Sigmoid colon (tissue), 7 donors: ENCODE data around the gene GPATCH2. TPM values are rescaled to one million over a fixed set of nuclear protein-coding genes. Genes with fewer than 3 reads are reported as not detected.

Experiments
- DNase-seq: peaks from one replicate; pipeline ENCODE4 v3.0.0-alpha.2; 2019
- H3K27ac ChIP-seq, 4 donors: fragments of 200-600 bp; sonication (generic); one replicate each; pipeline ENCODE4 v1.5.1; 2016 to 2019; ENCODE audit warnings: mild to moderate bottlenecking in 1 of 4
- H3K27me3 ChIP-seq, 3 donors: fragments of 200-600 bp; sonication (generic); one replicate each; pipeline ENCODE4 v1.5.1; 2019; ENCODE audit warnings: mild to moderate bottlenecking in 1 of 3
- H3K36me3 ChIP-seq, 4 donors: fragments of 200-600 bp; sonication (generic); one replicate each; pipeline ENCODE4 v1.5.1; 2016 to 2019
- H3K4me1 ChIP-seq, 4 donors: fragments of 200-600 bp; sonication (generic); one replicate each; pipeline ENCODE4 v1.5.1; 2017 to 2019
- H3K4me3 ChIP-seq, 4 donors: fragments of 200-600 bp; sonication (generic); one replicate each; pipeline ENCODE4 v1.5.1; 2017 to 2019; ENCODE audit warnings: mild to moderate bottlenecking in 2 of 4, moderate library complexity in 1 of 4
- H3K9me3 ChIP-seq, 4 donors: fragments of 200-600 bp in 3 of 4; sonication (generic) in 3 of 4; one replicate each; pipeline versions ENCODE4 v1.5.1 to v1.6.1; 2013 to 2019
- EP300 ChIP-seq, 4 donors: sonication (generic); formaldehyde crosslinking; IDR thresholded peaks; one replicate each; pipeline ENCODE4 v1.6.1; 2017; ENCODE audit warnings: antibody characterized with exemption in 4 of 4
- POLR2A ChIP-seq, 2 donors: fragments of 450-650 bp; IDR thresholded peaks; one replicate each; pipeline ENCODE4 v1.6.1; 2016; ENCODE audit warnings: antibody characterized with exemption in 2 of 2, mild to moderate bottlenecking in 2 of 2, moderate library complexity in 2 of 2
- POLR2AphosphoS5 ChIP-seq, 4 donors: sonication (generic); formaldehyde crosslinking; IDR thresholded peaks; one replicate each; pipeline ENCODE4 v1.6.1; 2017; ENCODE audit warnings: antibody characterized with exemption in 4 of 4
- WGBS, 2 donors: extraction: QIAGEN DNeasy Blood & Tissue Kit; methylation state at CpG; one replicate each; pipeline ENCODE4 v1.1.7; 2013; 5-methylcytosine and 5-hydroxymethylcytosine counted together
- intact Hi-C: fragments of 100-400 bp; cut with DNase I; formaldehyde crosslinking; loops from one replicate; pipeline ENCODE4 v1.15.1; 2023
- polyA plus RNA-seq, 3 donors: library from polyadenylated mRNA; stranded (reverse); fragments of 200-250 nt; gene quantifications; one replicate each; pipeline ENCODE4 v1.2.3, GENCODE V29; 2013
- total RNA-seq, 4 donors: library from RNA; depleted of rRNA; stranded (reverse); fragments of >200 nt; gene quantifications; one replicate each; pipeline ENCODE4 v1.1.0, GENCODE V29; 2016
- TF ChIP-seq, protein P1 (sequence below), 4 experiments: fragments of 450-650 bp in 3 of 4; fragments of 200-600 bp in 1 of 4; IDR thresholded peaks; one replicate each; pipeline ENCODE4 v1.5.1; 2016 to 2019; ENCODE audit warnings: antibody characterized with exemption in 4 of 4, mild to moderate bottlenecking in 3 of 4, moderate library complexity in 2 of 4
- donor health status: healthy with polysubstance abuse.
- donor health status: Bipolar disorder and iron deficiency.
- donor health status: healthy.

The GPATCH2 gene
- total and polyA plus RNA-seq, 7 donors = 3.0 to 18.5 (median 12.2) TPM

GRCh38 chr1:217562229-217562878 is 68.5 kb downstream of the GPATCH2 start:
- Histone ChIP-seq H3K27ac (no peak overlapping the region), H3K36me3 (no peaks in the 10 kb centered on the region), H3K4me3 (no peak overlapping the region), H3K4me1 (no peaks in the 10 kb centered on the region), H3K9me3 (no peaks in the 10 kb centered on the region), H3K27me3 (no peaks in the 10 kb centered on the region)
- 93 to 94% methylated on average over 4 of the region's 4 CpGs for WGBS, 2 donors
- intact Hi-C loops = no loop called here
- TF ChIP-seq, protein P1, sequence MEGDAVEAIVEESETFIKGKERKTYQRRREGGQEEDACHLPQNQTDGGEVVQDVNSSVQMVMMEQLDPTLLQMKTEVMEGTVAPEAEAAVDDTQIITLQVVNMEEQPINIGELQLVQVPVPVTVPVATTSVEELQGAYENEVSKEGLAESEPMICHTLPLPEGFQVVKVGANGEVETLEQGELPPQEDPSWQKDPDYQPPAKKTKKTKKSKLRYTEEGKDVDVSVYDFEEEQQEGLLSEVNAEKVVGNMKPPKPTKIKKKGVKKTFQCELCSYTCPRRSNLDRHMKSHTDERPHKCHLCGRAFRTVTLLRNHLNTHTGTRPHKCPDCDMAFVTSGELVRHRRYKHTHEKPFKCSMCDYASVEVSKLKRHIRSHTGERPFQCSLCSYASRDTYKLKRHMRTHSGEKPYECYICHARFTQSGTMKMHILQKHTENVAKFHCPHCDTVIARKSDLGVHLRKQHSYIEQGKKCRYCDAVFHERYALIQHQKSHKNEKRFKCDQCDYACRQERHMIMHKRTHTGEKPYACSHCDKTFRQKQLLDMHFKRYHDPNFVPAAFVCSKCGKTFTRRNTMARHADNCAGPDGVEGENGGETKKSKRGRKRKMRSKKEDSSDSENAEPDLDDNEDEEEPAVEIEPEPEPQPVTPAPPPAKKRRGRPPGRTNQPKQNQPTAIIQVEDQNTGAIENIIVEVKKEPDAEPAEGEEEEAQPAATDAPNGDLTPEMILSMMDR (IDR thresholded peaks at IDR 0.05) = no peak
- no peak for TF ChIP-seq POLR2AphosphoS5 (IDR thresholded peaks at IDR 0.05)
- TF ChIP-seq POLR2A (IDR thresholded peaks at IDR 0.05) = no peak
- TF ChIP-seq EP300 (IDR thresholded peaks at IDR 0.05) = no peak
- no peak for DNase-seq

DNA sequence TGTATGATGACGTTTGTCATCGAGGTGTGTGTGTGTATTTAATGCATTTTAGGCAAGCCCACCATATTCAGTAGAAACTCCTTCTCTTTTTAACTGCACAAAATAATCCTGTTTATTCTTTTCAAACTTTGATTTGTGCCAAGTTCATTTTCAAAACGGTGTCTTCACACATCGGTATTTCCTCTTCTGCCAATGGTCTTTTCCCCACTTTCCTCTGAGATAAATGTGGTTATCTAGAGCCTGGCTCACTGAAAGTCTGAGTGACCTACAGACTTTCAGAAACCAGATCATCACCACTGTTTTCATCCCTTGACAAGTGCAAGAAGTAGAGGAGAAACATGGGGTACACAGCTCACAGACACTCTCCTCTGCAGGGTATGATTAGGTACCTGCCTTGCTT is 69.4 kb downstream of the GPATCH2 start:
- Histone ChIP-seq H3K27ac (no peak overlapping the region), H3K4me1 (no peaks in the 10 kb centered on the region), H3K36me3 (no peaks in the 10 kb centered on the region), H3K27me3 (no peaks in the 10 kb centered on the region), H3K4me3 (no peak overlapping the region), H3K9me3 (no peaks in the 10 kb centered on the region)
- 86 to 88% methylated on average over 4 of the region's 4 CpGs for WGBS, 2 donors
- TF ChIP-seq, protein P1 (IDR thresholded peaks at IDR 0.05) = no peak
- TF ChIP-seq POLR2A (IDR thresholded peaks at IDR 0.05) = no peak
- DNase-seq = no peak
- intact Hi-C loops = no loop called here

- Histone ChIP-seq H3K4me3 (no peak overlapping the region), H3K36me3 (no peaks in the 10 kb centered on the region), H3K27ac (no peak overlapping the region), H3K9me3 (no peaks in the 10 kb centered on the region), H3K27me3 (no peaks in the 10 kb centered on the region), H3K4me1 (no peaks in the 10 kb centered on the region)
- no peak for DNase-seq
- intact Hi-C loops = no loop called here
- TF ChIP-seq, protein P1 (IDR thresholded peaks at IDR 0.05) = no peak
- no peak for TF ChIP-seq POLR2A (IDR thresholded peaks at IDR 0.05)
- TF ChIP-seq POLR2AphosphoS5 (IDR thresholded peaks at IDR 0.05) = no peak
- TF ChIP-seq EP300 (IDR thresholded peaks at IDR 0.05) = no peak
- 34 to 88% methylated on average over 1 of the region's 1 CpG for WGBS, 2 donors
Observed at GRCh38 chr1:217554849-217555248, 76.0 kb downstream of the GPATCH2 start.

GRCh38 chr1:217553949-217554509 is 76.9 kb downstream of the GPATCH2 start:
- Histone ChIP-seq H3K27ac (no peak overlapping the region), H3K27me3 (no peaks in the 10 kb centered on the region), H3K36me3 (no peaks in the 10 kb centered on the region), H3K9me3 (no peaks in the 10 kb centered on the region), H3K4me1 (no peaks in the 10 kb centered on the region), H3K4me3 (no peak overlapping the region)
- no peak for DNase-seq
- intact Hi-C loops = no loop called here
- TF ChIP-seq POLR2AphosphoS5 (IDR thresholded peaks at IDR 0.05) (no peak), EP300 (IDR thresholded peaks at IDR 0.05) (no peak), POLR2A (IDR thresholded peaks at IDR 0.05) (no peak)
- TF ChIP-seq, protein P1 (IDR thresholded peaks at IDR 0.05) = no peak
- WGBS, 2 donors = 95 to 97% methylated on average over 6 of the region's 6 CpGs
